Activated T-cell treated with anti-CD3 and anti-CD28 coated beads for 1 hour (primary cell): ENCODE data around the gene IL4I1.

Source experiments
- DNase-seq: peaks from one replicate; pipeline ENCODE4 v3.0.0-alpha.2; 2020; ENCODE audit warnings: low read depth

The IL4I1 gene

DNA sequence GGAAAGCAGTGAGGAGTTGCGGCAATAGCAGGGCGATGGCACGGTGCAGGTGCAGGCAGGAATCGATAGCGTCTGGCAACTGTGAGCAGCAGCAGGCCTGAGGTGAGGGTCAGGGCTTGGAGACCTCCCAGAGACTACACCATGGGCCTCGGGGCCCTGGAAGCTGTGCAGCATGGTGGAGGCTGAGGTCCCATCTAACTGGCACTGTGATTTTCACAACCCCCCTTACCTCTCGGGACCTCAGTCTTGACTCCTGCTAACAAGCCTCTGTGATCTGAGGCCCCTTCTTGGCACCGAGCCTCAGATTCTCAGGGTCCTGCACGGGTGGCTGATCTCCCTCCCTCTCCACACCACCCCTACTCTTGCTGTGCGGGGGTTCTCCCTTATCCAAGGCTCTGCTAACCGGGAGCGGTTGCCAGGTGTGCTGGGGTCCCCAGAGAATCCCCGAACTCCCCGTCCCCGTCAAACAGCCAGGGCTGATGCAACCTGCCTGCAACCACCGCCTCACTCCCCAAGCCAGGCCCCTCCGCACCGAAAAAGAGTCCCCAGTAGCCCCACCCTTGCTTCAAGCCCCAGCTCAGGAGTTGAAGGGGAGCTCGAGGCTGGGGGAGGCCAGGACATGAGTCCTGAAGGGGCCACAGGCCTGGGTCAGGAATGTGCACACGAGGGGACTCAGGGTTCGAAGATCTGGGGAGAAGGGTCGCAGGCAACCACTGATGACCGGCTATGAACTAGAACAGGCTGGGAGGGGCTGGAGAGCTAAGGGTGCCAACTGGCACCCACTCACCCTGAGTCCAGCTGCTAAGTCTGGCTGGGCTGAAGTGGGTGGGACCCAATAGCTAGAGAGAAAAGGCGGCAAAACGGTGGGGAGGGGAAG is 27.6 kb upstream of the IL4I1 start:
- no peak for DNase-seq

DNA sequence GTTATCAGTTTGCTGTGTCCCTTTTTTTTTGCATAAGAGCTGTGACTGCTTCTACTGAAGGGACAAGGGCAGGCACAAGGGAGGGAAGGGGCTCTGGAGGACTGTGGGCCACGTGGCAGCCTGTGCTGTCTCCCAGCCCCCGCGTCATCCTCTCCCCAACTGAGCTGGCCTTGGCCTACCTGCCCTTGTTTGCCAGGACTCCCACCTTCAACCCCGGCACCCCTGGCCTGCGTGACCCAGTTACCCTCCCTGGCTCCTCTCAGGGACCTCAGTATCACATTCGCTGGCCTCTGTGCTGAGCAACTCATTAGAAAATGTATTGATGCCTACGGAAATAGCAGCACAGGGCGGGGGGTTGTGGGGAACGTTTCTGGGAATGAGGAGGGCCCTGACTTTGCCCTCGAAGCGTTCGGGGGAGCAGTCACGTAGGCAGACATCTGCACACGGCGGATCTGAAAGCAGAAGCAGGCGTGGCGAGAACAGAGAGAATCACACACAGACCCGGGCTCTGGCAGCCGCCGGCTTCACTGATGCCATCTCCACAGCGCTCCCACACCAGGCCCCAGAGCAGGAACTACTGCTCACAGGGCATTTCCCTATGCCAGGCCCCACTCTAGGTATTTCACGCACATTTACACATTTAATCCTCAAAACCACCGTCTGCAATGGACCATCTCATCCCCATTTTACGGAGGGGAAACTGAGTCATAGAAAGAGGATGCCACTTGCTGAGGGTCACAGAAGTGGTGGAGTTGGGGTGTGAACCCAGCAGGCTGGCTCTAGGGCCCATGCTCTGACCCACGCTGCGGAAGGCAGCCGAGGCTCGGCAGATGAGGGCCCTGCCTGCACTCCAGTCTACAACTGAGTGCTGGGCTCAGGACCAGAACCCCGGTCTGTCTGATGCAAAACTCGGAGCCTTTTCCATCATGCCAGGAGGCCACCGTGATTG is 26.6 kb upstream of the IL4I1 start:
- no peak for DNase-seq

DNA sequence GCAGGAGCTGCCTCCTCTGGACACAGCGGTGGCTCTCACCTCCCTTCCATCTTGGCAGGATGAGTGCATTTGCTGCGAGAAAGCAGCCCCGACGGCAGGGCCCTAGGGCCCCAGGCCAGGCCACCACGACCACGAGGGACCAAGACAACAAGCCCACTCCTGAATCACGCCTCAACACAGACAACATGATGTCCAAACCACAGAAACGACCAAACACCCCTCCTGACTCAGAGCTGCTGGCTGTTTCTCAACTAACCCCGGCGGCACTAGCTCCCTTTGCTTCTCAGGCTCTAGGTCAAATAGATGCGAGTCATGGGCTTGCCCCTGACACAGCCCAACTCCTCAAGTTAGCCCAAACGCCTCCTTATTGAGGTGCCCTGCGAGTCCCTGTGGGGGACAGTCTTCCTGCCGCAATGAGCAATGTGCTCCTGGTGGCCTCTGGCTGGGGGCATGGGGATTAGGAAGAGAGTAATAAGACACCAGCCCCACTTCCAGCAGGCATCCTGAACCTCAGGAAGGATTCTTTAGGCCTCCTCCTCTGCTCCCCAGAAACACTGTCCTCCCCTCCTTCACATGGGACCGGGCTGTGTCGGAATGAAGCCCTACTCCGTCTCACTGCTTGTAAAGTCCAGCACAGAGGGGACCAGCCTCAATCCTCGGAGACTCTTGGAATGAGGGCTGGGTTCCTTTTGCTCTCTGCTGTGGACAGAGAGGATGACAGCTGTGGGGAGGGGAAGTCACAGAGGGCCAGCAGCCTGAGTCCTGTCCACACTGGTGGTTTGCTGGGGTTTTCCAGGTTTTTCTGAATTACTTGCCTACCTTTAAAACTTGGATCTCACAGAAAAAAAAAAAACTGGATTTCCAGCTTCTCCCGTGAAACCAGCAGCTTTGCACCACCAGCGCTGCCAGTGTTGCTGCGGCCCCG is 25.4 kb upstream of the IL4I1 start:
- no peak for DNase-seq

DNA sequence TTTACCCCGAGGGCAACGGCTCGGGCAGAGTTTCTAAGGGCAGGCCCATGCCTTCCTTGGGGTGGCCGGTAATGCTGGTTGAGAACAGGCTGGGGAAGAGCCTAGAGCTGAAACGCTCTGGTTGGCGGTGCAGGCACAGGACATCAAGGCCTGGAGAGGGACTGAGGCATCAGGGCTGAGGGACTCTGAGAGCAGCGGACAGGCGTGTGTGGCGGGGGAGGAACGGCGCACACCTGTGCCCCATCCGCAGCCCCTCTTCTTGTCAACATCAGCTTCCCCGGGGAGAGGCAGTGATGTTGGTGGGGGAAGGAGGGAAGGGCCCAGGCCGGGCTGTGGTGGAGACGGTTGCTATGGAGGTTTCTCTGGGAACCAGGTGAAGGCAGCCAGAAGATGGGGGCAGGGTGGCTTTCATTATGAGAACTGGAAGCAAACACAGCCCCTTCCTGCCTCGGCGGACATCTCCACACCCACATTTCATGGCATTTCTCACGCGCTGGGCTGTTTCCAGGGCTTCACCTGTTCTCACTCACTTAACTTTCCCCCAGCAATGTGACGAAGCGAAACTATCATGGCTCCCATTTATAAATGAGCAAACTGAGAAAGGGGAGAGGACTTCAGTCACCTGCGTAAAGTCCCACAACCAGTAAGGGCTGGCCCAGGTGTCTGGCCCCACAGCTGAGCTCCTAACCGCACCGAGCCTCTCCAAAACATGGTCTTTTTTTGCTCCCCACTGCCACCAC is 24.1 kb upstream of the IL4I1 start:
- no peak for DNase-seq

DNA sequence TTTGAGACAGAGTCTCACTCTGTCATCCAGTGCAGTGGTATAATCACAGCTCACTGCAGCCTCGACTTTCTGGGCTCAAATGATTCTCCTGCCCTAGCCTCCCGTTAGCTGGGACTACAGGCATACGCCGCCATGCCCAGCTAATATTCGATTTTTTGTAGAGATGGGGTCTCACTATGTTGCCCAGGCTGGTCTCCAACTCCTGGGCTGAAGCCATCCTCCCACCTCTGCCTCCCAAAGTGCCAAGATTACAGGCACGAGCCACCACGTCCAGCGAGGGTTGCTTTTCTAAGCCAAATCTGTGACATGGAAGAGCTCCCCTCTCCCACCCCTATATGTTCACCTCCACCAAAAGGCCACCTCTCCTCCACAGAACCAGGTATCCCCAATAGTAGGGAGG is 21.4 kb upstream of the IL4I1 start:
- DNase-seq: no peak

DNA sequence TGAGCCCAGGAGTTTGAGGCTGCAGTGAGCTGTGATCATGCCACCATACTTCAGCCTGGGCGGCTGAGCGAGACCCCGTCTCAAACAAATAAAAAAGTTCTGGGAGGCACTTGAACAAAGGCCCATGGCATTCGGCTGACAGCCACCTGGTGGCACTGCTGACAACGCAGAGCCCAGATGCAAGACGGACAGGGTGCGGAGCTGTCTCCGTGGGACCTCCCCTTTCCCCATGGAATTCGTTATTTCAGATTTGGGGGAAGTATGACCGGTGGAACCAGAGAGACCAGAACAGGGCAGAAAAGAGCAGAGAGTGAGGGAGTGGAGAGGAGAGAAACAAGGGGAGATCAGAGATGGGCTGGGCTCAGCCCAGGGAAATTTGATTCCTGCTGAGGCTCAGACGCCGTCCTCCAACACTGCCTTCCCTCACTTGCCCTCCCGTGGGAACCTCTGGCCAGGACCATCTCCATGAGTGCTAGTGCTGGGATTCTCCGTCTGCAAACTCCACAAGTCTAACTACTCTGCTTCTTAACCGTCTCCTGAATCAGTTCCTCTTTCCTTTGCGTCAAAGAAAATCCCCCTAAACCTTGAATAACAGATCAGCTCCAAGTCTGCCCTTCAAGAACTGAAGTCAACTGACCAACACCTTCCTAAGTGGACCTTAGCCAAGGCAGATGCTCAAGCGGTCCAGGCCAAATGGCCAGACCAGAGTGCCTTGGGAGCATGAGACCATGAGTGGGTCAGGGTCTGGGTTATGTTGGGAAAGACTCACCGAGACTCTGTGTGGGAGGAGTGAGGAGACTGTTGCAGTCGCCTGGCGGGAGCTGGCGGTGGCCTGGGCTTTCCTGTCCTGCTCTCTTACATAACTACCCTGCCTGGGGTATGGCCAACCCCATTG is 20.4 kb upstream of the IL4I1 start:
- DNase-seq: no peak

DNA sequence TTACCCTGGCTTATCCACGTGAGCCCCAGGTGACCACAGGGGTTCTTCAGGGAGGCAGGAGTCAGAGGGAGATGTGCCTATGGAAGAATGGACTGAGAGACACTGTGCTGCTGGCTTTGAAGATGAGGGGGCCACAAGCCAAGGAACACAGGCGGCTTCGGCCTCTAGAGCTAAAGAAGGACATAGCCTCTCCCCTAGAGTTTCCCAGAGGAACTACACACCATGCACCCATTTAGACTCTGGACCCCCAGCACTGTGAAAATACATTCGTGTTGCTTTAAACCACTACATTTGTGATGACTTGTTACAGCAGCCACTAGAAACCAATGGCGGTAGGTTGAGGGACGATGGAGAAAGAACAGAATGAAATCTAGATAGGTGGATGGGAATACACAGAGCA is 18.6 kb upstream of the IL4I1 start:
- no peak for DNase-seq

DNA sequence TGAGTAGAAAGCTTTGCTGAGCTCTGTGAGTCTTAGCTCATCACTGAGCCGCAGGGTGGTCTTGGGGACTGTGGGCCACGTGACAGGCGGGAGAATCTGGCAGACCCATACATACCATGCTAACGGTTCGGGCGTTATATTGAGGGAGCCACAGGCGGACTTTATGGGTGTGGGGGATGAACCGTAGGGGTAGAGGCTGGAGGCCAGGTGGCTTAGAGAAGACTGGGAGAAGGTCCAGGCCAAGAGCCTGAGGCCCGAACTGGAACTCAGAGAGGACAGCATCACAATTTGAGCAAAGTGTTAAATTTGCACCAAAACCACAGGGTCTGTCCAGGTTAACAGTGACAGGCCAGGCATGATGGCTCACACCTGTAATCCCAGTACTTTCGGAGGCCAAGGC is 17.0 kb upstream of the IL4I1 start:
- no peak for DNase-seq

DNA sequence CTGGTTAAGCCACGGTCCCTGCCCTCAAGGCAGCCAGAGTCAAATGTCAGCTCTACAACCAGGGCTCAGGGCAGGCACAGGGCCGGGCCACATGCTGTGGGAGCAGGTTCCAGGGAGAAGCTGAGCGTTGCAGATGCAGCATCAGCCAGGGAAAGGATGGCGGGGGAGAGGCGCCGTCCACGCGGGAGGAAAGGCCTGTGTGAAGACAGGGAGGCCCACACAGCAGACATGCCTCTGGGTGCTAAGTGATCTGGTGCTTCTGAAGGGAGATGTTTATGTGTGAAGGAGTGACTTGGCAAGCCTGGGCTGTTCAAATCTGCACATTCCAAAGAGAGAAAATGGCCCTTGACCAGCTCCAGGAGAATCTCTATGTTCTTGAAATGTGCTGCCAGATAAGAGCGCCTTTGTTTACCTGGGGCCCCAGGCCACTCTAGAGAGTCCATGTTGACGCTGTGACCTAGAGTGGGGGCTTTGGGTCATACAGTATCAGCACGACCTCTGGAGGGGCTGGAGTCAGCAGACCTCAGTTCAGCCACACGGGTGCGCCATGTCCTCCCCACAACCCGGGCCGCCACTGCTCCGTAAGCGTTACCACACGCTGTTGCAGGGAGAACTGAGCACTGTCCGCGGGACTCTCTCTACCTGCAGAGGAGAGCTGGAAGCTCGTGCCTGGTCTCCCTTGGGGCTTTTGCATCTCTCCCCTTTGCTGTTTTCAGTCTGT is 16.4 kb upstream of the IL4I1 start:
- no peak for DNase-seq

DNA sequence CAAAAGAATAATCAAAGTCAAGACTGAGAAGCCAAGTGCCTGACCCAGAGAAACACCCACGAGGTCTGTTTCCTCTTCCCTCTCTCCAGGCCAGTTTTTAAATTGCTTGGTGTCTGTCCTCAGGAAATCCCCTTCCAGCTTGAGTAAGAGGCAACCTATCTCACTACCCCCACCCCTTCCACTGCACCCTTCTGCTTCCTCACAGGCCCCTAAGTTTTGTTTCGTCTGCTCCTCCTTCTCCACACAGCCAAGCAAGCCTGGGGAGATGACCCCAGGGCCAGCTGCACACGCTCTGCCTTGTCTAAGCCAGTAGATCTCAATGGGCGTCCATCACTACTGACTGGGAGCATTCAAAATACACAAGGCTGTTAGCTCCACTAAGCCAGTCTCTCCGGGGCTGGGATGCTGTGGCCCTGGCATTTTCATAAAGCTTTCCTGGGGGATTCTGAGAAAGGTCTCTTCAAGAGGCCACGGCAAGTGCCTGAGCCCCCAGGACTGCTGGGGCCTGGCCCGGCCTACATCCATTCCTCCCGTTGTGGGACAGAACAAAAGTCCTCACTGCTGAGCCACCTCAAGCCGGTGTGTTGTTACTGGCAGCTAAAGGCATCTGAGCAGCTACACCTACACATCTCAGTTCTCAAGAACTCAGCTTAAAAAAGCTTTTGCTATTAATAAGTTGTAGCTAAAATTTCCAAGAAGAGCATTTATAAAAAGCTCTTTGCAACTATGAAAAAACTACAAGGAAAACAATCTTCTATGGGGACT is 14.9 kb upstream of the IL4I1 start:
- no peak for DNase-seq

DNA sequence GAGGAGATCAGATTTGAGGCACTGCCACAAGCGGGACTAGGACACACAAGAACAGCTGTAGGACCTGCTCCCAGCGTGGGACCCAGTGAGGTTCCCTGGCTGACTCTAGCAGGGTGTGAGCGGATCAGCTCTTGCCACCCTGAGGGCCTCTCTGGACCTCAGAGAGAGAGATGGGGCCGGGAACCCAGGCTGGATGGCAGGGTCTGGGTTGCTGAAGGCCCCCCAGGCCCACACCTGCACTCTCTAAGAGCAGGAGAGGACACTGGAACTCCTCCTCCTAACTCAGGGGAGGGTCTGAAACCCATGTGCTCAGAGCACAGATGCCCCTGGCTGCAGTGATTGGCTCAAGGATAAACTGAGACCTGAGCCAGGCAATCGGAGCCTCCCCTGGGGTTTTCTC is 13.5 kb upstream of the IL4I1 start:
- DNase-seq: no peak

DNA sequence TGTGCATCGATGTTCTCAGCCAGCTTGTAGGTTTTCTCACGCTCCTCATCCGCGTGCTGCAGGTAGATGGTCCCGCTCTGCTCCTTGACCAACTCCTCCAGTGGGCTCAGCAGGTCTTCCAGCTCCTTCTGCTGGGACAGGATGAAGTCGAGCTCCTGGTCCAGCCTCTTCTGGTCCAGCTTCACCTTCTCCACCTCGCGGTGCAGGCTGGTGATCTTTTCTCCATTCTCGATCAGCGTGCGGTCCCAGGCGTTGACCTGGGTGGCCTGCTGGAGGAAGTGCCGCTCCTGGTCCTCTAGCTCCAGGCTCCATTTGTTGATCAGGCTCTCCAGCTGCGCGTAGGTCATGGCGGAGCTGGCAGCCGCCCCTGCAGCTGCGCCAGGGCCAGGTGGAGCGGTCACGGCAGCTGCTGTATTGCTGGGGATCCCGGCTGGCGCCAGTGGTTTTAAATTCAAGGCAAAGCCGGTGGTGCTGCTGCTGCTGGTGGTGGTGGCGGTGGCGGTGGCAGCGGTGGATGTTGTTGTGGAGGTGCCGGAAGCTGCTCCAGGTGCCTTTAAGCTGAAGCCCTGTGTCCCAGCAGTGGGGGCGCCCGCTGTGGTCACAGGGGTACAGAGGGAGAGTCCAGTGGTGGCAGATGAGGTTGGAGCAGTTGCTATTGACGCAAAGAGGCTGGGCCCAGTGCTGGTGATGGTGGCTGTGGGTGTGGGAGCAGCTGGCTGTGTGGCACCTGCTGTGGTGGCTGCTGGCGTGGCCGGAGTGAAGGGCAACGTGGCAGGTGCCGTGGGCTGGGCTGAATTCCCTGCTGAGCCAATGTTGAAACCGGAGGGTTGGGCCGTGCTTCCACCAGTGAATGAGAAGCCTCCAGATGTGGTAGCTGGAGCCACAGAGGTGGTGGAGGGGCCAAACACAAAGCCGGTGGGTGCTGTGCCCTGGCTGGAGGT is 12.1 kb upstream of the IL4I1 start:
- DNase-seq: no peak

DNA sequence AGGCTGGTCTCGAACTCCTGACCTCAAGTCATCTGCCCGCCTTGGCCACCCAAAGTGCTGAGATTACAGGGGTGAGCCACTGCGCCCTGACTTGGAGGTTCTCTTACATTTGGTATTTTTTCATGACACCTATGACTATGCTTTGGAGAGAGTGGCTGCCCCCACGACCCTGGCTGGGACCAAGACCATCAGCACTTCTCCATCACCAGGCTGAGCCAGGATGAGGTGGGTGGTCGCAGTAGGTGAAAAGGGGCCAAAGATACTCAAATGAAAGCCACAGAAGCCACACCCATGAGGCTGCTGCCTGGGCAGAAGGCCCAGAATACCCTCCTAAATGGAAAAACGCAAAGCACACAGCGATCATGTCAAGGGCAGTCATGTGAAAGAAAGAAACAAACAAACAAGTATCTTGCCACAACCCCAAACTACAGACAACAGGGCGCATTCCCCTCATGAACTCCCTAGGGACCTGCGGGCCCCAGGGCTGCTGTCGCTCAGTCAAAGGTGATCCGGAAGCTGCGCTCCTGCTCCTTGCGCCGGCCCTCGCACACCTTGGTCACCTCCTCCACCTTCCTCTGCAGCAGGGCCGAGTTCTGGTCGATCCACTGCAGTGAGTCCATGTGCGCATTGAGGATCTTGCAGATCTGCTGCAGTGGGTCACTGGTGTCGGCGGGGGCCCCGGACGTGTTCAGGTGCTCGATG is 11.2 kb upstream of the IL4I1 start:
- DNase-seq: no peak

DNA sequence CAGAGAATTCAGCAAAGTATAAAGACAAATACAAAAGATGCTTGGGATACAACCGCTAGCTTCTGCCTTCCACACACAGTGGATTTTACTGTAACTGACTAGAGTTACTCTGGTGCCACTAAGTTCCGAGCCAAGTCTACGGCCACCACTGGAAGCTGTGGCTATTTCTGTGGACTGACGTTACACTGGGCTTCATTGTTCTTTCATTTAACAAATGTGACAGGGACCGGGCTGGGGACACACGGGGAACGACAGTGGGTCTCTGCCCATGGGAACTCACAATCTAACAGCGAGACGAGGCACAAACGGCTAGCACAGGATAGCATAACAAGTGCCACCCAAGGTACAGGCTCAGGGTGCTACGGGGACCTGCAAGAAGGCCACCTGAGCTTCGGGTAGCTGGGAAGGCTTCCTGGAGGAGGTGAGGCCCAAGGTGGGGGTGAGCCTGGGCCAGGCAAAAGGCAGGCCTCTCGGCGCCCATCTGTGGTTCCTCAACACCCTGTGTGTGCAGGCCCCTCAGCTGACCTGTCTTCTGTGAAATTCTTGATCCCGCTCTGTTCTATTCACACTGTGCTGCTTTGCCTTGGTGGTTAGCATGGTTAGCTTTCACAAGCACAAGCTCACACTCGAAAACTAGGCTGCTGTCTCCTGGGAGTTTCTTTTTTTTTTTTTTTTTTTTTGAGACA is 10.3 kb upstream of the IL4I1 start:
- DNase-seq: no peak

DNA sequence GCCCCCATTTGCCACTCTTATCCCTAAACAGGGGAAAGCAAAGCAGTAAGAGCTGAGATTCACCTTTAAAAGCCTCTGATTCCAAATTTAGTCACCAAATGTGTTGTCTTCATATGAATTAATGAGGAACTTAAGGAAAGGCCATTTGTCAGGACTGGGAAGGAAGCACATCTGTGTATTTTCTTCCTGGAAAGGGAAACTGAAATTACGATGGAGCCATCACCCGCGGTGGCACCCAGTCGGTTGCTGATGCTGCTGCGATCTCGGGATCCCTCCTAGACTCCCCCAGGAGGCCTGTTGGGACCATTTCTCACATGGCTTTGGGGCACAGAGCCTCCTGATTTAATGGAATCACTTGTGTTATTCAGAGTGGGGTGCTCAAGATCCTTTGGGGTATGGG is 7.4 kb upstream of the IL4I1 start:
- no peak for DNase-seq

DNA sequence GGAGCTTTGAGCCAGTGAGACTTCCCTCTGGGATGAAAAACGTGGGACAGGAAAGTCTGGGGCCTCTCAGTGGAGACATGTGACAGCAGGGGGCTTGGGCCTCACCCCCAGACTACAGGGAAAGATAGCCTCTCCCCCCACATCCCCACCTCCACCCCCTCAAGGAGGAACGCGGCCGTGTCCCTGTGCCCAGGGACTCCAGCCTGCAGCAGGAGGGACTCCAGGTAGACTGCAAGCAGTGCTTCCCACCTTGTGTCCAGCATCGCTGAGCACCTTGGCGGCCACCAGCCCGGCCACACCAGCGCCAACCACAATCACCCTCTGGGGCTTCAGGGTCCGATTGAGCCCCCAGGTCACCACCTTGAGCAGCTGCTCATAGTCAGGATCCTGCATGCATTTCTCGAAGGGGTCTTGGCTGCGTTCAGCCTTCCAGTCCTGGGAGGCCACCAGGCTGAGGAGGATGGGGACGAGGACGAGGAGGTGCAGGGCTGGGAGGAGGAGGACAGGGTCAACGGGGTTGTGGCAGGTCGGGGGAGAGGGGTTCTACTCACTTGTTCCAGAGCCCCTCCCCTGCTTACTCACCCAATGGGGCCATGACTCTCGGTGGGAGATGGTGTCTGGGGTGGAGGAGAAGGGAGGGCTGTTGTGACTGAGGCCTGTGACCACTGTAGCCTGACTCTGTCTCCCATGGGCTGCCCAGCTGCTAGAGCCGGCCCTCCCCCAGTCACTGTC is 955 bp downstream of the IL4I1 start:
- DNase-seq: no peak
